Measurements from ENCODE around the gene KREMEN2.

GRCh38 chr16:2952679-2953078 is 11.4 kb upstream of the KREMEN2 start:
- TF ChIP-seq YY1 (IDR thresholded peaks at IDR 0.05; ENCODE audit: low read depth, low read length): no peak
- no peak for TF ChIP-seq RFX5 (IDR thresholded peaks at IDR 0.05; ENCODE audit: borderline replicate concordance, low read depth, low read length)
- TF ChIP-seq, protein P1, sequence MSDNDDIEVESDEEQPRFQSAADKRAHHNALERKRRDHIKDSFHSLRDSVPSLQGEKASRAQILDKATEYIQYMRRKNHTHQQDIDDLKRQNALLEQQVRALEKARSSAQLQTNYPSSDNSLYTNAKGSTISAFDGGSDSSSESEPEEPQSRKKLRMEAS (IDR thresholded peaks at IDR 0.05): no peak
- TF ChIP-seq TAF7 (optimal IDR thresholded peaks at IDR 0.05; ENCODE audit: borderline replicate concordance, low read depth, low read length): no peak
- TF ChIP-seq USF2 (IDR thresholded peaks at IDR 0.05; ENCODE audit: low read length): no peak
- TF ChIP-seq, protein P2, sequence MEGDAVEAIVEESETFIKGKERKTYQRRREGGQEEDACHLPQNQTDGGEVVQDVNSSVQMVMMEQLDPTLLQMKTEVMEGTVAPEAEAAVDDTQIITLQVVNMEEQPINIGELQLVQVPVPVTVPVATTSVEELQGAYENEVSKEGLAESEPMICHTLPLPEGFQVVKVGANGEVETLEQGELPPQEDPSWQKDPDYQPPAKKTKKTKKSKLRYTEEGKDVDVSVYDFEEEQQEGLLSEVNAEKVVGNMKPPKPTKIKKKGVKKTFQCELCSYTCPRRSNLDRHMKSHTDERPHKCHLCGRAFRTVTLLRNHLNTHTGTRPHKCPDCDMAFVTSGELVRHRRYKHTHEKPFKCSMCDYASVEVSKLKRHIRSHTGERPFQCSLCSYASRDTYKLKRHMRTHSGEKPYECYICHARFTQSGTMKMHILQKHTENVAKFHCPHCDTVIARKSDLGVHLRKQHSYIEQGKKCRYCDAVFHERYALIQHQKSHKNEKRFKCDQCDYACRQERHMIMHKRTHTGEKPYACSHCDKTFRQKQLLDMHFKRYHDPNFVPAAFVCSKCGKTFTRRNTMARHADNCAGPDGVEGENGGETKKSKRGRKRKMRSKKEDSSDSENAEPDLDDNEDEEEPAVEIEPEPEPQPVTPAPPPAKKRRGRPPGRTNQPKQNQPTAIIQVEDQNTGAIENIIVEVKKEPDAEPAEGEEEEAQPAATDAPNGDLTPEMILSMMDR (IDR thresholded peaks at IDR 0.05; ENCODE audit: control extremely low read depth in 1 of 3, insufficient read depth in 1 of 3, low read depth in 1 of 3, low read length in 3 of 3): no peak
- TF ChIP-seq POLR2A (IDR thresholded peaks at IDR 0.05; ENCODE audit: control extremely low read depth in 1 of 2, low read depth in 2 of 2, low read length in 2 of 2): no peak
- no peak for TF ChIP-seq EP300 (IDR thresholded peaks at IDR 0.05; ENCODE audit: borderline replicate concordance in 1 of 2, low read depth in 2 of 2, low read length in 2 of 2)
- no peak for TF ChIP-seq JUND (IDR thresholded peaks at IDR 0.05; ENCODE audit: low read length)
